Activated CD8-positive, alpha-beta T cell treated with anti-CD3 and anti-CD28 coated beads for 36 hours (primary cell): ENCODE results near the gene DRGX. TPM values are rescaled to one million over a fixed set of nuclear protein-coding genes. Genes with fewer than 3 reads are reported as not detected.

ENCODE experiments used
- ATAC-seq: fragments of 200-7000 bp; cut with Tn5 transposase; one replicate; pipeline ENCODE4 v1.10.0; 2021; ENCODE audit warnings: mild to moderate bottlenecking, moderate library complexity
- CTCF ChIA-PET: fragments of 350-600 bp; sonication (Branson Sonifier 250); formaldehyde crosslinking; loops from one replicate; lab custom pipeline; 2021; ENCODE audit warnings: antibody characterized with exemption; lab: Charles Lee
- POLR2A ChIA-PET: fragments of 350-600 bp; sonication (Branson Sonifier 250); formaldehyde crosslinking; loops from one replicate; lab custom pipeline; 2021; ENCODE audit warnings: antibody characterized with exemption; lab: Charles Lee
- DNase-seq: peaks from one replicate; pipeline ENCODE4 v3.0.0-alpha.2; 2020
- H3K27ac Mint-ChIP-seq: one replicate; pipeline ENCODE4 v1.8.0; 2021; ENCODE audit warnings: mild to moderate bottlenecking, mixed read lengths
- H3K27me3 Mint-ChIP-seq: one replicate; pipeline ENCODE4 v1.8.0; 2021; ENCODE audit warnings: mixed read lengths
- H3K36me3 Mint-ChIP-seq: one replicate; pipeline ENCODE4 v1.8.0; 2021; ENCODE audit warnings: low read depth, mixed read lengths
- H3K4me1 Mint-ChIP-seq: one replicate; pipeline ENCODE4 v1.8.0; 2021; ENCODE audit warnings: low read depth, mixed read lengths
- H3K4me3 Mint-ChIP-seq: one replicate; pipeline ENCODE4 v1.8.0; 2021; ENCODE audit warnings: mild to moderate bottlenecking, moderate library complexity, mixed read lengths
- H3K9me3 Mint-ChIP-seq: one replicate; pipeline ENCODE4 v1.8.0; 2021; ENCODE audit warnings: mixed read lengths
- CTCF ChIP-seq: fragments of 200-600 bp; IDR thresholded peaks from one replicate; pipeline ENCODE4 v1.8.0; 2022; ENCODE audit warnings: antibody characterized with exemption, mild to moderate bottlenecking
- intact Hi-C: fragments of 100-400 bp; cut with micrococcal nuclease; formaldehyde crosslinking; loops from one replicate; pipeline ENCODE4 v1.10.0; 2022
- total RNA-seq, 2 experiments: library from RNA; stranded (reverse); gene quantifications; one replicate each; pipeline ENCODE4 v1.2.3, GENCODE V29; 2021

The DRGX gene
- total RNA-seq, 2 experiments from 2014 or later = not detected

DNA sequence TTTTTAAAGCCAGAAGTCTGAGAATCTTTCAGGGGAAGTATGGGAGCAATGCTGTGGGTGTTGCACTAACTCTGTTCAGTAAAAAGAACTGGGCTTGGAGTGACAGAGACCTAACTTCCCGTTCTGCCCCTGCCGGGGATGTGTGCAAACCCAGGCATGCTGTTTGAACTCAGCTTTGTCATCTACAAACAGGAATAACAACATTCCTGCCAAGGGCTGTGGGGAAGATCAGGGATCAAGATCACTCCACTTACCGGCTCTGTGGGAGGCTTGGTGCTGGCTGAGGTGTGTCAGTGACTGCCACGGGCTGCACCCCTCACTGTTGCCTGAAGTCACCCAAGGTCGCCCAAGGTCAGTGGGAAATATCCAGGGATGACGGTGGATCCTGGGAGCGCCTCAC is 23.1 kb upstream of the DRGX start:
- DNase-seq = no peak
- Mint-ChIP-seq H3K4me1 (no peaks in the 10 kb centered on the region), H3K9me3 (peaks cover 3% of the 10 kb centered on the region), H3K27me3 (peaks cover 6% of the 10 kb centered on the region), H3K36me3 (no peaks in the 10 kb centered on the region), H3K4me3 (no peak overlapping the region), H3K27ac (no peak overlapping the region)
- no peak for TF ChIP-seq CTCF
- no peak for ATAC-seq
- ChIA-PET CTCF (interaction anchor here (1.5 kb wide), 1 partner anchor 12 kb away, joined by 5 read pairs; no protein-coding TSS in a partner anchor), POLR2A (no interaction called here)
- intact Hi-C loops = no loop called here

- H3K27ac Mint-ChIP-seq = no peak overlapping the region
- ChIA-PET POLR2A (no interaction called here), CTCF (interaction anchor here (1.5 kb wide), 1 partner anchor 11 kb away, joined by 5 read pairs; no protein-coding TSS in a partner anchor)
- H3K36me3 Mint-ChIP-seq = no peaks in the 10 kb centered on the region
- H3K27me3 Mint-ChIP-seq = peaks cover 6% of the 10 kb centered on the region
- no peaks in the 10 kb centered on the region for H3K4me1 Mint-ChIP-seq
- peaks cover 3% of the 10 kb centered on the region for H3K9me3 Mint-ChIP-seq
- no peak for TF ChIP-seq CTCF
- ATAC-seq (no peak), DNase-seq (no peak)
- intact Hi-C loops = no loop called here
- H3K4me3 Mint-ChIP-seq = no peak overlapping the region
Observed at GRCh38 chr10:49418328-49418727, 22.4 kb upstream of the DRGX start.

GRCh38 chr10:49418053-49418326 is 22.1 kb upstream of the DRGX start:
- POLR2A ChIA-PET = no interaction called here
- no peak for TF ChIP-seq CTCF
- Mint-ChIP-seq H3K4me1 (no peaks in the 10 kb centered on the region), H3K27ac (no peak overlapping the region), H3K4me3 (no peak overlapping the region), H3K36me3 (no peaks in the 10 kb centered on the region), H3K9me3 (peaks cover 3% of the 10 kb centered on the region), H3K27me3 (peaks cover 6% of the 10 kb centered on the region)
- intact Hi-C loops = no loop called here
- CTCF ChIA-PET = interaction anchor here (1.5 kb wide), 1 partner anchor 11 kb away, joined by 5 read pairs; no protein-coding TSS in a partner anchor
- DNase-seq = no peak
- no peak for ATAC-seq

DNA sequence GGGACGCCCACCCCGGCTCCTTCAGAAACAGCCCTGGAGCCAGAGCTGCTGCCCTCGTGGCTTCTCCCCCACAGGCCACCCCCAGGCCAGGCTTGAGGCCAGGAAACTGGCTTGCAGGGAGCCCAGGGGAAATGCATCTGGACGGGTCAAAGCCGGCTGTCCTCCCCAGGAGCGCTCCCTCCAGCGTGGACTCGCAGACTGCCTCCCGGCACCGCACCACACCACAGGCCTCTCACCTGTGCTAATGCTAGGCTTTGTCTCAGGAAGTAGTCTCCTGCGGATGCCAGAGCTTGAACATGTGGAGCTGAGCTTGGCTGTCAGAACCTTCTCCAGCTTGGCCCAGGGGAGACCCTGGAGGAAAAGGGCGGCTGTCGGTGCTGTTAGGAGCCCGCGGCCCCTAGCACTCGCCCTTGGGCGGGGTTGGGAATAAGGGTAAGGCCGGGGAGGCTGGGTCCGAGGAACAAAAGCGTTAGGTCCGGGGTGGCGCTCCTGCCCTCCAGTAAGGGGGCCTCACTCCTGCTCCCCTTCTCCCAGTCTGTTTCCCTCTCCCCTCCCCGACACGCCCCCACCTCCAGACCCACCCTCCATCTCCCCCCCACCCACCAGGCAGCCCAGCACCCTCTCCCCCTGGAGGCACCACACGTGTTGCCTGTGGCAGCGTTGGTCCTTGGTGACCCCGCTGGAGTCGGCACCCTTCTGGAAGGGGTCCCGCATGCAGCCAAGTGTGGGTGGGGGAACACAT is 21.6 kb upstream of the DRGX start:
- Mint-ChIP-seq H3K36me3 (no peaks in the 10 kb centered on the region), H3K27ac (no peak overlapping the region), H3K27me3 (peaks cover 6% of the 10 kb centered on the region), H3K9me3 (peaks cover 3% of the 10 kb centered on the region), H3K4me3 (no peak overlapping the region), H3K4me1 (no peaks in the 10 kb centered on the region)
- intact Hi-C loops = no loop called here
- no peak for TF ChIP-seq CTCF
- ATAC-seq (no peak), DNase-seq (no peak)
- POLR2A ChIA-PET = no interaction called here
- CTCF ChIA-PET = interaction anchor here (1.5 kb wide), 1 partner anchor 10 kb away, joined by 5 read pairs; no protein-coding TSS in a partner anchor

DNA sequence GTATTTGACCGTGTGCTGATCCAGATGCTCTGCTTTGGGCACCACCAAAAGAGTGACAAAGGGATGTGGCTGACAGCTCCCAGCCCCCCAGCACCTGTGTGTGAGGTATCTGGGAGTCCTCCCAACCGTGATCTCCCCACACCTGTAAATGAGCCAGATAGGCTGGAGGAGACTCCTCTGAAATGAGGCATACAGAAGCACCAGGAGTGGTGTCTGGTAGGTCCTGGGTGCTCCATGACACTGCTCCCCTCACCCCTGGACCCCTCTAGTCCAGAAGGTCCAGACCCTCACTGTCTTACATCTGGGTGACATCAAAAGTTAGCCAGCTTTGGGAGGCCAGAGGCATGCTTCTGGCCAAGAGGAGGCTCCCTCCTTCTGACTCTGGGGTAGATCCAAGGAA is 20.0 kb upstream of the DRGX start:
- no peak overlapping the region for H3K4me3 Mint-ChIP-seq
- ChIA-PET CTCF (interaction anchor here (1.1 to 1.4 kb wide), 3 partner anchors 9 to 103 kb away, joined by 3 to 5 read pairs (median 3); no protein-coding TSS in a partner anchor), POLR2A (no interaction called here)

More for the DNA sequence above, 20.0 kb upstream of the DRGX start:
- Mint-ChIP-seq H3K4me1 (no peaks in the 10 kb centered on the region), H3K9me3 (peaks cover 3% of the 10 kb centered on the region), H3K27ac (no peak overlapping the region), H3K36me3 (no peaks in the 10 kb centered on the region), H3K27me3 (peaks cover 8% of the 10 kb centered on the region)
- TF ChIP-seq CTCF = no peak
- intact Hi-C loops = no loop called here
- no peak for ATAC-seq
- DNase-seq = no peak
